Esophagus squamous epithelium (tissue), 4 donors: ENCODE data around the gene STON2.

Experiments
- POLR2A ChIP-seq, 4 donors: fragments of 450-650 bp; IDR thresholded peaks; one replicate each; pipeline ENCODE4 v1.6.1; 2017; ENCODE audit warnings: antibody characterized with exemption in 4 of 4, mild to moderate bottlenecking in 4 of 4, moderate library complexity in 3 of 4
- TF ChIP-seq, protein P1 (sequence below), 6 experiments: fragments of 450-650 bp in 4 of 6; fragments of 200-600 bp in 2 of 6; sonication (generic) in 2 of 6; IDR thresholded peaks; one replicate each; pipeline ENCODE4 v1.5.1; 2016 to 2019; ENCODE audit warnings: antibody characterized with exemption in 6 of 6, mild to moderate bottlenecking in 4 of 6, moderate library complexity in 4 of 6

- no peak for TF ChIP-seq POLR2A (IDR thresholded peaks at IDR 0.05)
- TF ChIP-seq, protein P1, sequence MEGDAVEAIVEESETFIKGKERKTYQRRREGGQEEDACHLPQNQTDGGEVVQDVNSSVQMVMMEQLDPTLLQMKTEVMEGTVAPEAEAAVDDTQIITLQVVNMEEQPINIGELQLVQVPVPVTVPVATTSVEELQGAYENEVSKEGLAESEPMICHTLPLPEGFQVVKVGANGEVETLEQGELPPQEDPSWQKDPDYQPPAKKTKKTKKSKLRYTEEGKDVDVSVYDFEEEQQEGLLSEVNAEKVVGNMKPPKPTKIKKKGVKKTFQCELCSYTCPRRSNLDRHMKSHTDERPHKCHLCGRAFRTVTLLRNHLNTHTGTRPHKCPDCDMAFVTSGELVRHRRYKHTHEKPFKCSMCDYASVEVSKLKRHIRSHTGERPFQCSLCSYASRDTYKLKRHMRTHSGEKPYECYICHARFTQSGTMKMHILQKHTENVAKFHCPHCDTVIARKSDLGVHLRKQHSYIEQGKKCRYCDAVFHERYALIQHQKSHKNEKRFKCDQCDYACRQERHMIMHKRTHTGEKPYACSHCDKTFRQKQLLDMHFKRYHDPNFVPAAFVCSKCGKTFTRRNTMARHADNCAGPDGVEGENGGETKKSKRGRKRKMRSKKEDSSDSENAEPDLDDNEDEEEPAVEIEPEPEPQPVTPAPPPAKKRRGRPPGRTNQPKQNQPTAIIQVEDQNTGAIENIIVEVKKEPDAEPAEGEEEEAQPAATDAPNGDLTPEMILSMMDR (IDR thresholded peaks at IDR 0.05): no peak
Observed at GRCh38 chr14:81309511-81309910, 90.6 kb downstream of the STON2 start.
